Activated gamma-delta T cell treated with Interleukin-2 at 50 U/mL for 16 hours (primary cell): ENCODE data around the gene ZNF423.

Experiments
- DNase-seq: peaks from one replicate; pipeline ENCODE4 v3.0.0-alpha.2; 2020

The ZNF423 gene

DNA sequence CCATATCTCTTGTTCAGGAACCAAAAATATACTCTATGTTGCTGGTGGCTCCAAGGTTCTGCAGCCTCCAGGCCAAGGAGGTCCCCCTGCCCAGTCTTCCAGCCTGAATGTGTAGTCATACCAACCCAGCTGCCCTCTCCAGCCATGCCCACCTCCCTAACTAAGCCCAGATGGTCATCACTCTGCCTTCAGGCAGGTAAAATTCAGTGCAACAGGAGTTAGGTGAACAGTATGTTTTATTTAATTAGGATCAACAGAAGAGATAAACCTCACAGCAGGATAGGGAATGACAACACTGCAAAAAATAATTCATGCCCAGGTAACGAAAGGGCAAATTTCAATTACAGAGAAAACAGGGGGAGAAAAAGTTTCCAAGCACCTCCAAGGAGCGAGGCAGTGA is 9.1 kb downstream of the ZNF423 start:
- DNase-seq = no peak

- no peak for DNase-seq
Measured at GRCh38 chr16:49844359-49844758, 11.6 kb downstream of the ZNF423 start.

- no peak for DNase-seq
Measured at GRCh38 chr16:49843758-49844157, 12.2 kb downstream of the ZNF423 start.

DNA sequence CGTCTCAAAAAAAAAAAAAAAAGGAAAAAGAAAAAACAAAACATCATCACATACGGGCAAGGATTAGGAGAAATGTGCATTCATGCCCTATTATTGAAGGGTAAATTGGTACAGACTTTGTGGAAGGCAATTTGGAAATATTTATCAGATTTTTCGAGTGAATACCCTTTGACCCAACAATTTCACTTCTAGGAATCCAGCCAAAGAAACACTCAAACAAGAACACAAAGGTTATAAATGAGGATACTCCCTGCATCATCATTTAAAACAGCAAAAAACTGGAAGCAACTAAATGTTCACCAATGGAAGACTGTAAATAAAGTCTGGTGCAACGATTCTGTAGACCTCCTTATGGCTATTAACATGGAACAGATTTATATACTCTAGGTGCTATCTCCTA is 12.9 kb downstream of the ZNF423 start:
- DNase-seq = no peak

- no peak for DNase-seq
Measured at GRCh38 chr16:49839017-49839825, 16.7 kb downstream of the ZNF423 start.

GRCh38 chr16:49838441-49839016 is 17.4 kb downstream of the ZNF423 start:
- no peak for DNase-seq

DNA sequence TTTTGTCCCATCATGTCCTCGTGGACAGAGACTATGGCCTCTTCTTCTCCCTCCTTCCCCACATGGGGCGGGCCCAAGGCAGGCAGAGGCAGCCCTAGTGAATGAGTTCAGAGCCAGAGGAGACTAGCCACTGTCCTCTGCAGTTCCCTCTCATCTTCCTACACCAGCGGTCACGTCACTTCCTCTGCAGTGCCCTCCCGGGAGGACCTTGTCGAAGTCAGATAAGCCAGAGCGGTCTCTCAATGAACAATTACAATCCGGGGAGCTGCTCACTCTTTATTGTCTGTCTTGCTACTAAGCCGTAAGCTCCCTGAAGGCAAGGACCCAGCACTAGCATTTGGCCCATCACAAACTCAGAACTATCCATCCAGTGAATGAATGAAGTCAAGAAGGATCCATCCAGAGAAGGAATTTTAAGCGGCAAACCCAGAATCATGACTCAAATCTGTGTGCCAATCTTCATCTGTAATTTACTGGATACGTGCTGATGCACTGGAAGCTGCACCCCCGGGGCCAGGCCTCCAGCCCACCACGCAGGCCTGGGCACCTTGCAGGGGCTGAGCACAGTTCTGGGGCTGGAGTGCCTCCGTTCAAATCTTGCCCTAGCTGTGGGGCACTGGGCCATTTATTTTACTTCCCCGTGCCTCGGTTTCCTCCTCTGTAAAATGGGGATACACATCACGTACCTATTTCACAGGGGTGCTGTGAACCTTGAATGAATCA is 18.1 kb downstream of the ZNF423 start:
- no peak for DNase-seq

DNA sequence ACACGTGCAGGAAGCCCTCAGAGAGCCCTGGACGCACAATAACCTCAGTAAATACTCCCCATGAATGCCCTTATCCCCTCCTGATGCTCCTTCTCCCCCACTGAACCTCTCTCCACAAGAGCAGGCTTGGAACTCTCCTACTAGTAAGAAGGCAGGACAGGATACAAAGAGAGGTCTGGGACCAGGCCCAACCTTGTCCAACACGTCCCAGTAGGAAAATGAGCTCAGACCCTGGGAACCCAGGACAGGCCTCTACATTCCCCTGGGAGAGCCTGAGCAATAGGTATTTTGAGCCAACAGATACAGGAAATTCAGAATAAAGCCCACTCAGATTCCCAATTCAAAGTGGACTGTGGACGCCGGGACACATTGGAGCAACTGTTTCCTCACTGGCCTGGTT is 19.2 kb downstream of the ZNF423 start:
- DNase-seq = no peak

DNA sequence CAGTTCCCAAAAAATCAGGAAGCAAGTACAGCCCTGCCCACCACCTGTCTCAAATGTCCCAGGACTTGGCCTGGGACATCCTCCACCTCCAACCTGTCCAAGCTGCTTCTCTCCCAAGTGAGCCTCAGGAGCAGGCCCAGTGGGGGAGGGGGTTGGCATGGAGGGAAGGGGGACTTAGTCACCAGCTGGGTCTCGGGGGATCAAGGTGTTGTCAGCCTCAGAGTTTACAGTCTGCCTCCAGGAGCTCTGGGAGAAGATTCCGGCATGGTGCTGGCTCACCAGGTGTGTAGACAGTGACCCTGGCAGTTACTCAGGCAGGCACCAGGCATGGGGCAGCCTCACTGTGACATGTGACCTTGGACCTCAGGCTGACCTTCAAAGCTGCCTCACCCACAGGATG is 19.7 kb downstream of the ZNF423 start:
- no peak for DNase-seq

- no peak for DNase-seq
Measured at GRCh38 chr16:49835161-49835777, 20.6 kb downstream of the ZNF423 start.

DNA sequence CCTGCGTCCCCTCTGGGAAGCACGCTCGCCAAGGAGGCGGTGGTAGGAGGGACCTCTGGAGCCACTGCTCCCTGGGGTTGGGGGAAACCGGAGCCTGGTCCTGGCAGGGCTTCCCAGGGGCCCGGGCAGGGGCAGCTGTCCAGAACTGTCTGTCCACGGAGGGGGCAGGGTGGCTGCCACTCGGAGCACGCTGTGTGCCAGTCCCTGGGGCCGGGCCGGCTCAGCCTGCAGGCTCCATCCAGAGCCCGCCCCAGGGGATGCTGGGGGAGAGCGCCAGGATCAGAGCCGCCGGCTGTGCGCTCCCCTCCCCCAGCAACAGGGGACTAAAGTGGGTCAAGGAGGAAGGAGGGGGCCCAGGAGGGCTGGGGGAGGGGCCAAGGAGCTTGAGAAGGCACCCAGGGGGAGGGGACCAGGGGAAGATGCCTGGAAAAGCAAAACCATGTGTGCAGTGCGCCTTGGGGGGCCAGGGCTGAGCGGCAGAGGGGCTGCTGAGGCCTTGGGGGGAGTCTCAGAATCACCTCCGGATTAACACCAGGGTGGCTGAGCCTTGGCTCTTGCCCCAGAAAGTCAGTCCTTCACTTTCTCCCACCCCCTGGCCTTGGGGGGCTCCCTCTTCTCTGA is 21.3 kb downstream of the ZNF423 start:
- DNase-seq = no peak

GRCh38 chr16:49833796-49834530 is 21.9 kb downstream of the ZNF423 start:
- DNase-seq = no peak

GRCh38 chr16:49833085-49833484 is 22.8 kb downstream of the ZNF423 start:
- DNase-seq = no peak

GRCh38 chr16:49832177-49832576 is 23.7 kb downstream of the ZNF423 start:
- DNase-seq = no peak

DNA sequence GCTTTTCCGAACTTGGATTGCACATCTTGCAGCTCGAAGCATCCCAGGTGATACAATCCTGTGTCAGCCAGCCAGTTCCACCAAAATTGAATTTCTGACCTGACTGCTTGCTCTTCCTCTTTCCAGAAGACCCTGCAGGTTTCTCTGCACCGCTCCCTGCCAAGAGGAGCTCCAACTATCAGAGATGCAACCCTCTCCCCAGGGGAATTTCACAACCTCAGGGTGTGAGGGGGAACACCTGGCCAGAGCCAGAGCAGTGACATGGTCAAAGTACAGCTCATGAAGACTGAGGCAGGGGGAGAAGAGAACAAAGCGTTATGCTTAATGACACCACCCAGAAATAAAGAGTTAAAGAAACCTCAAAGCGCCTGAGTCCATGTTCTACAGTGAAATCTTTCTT is 25.0 kb downstream of the ZNF423 start:
- no peak for DNase-seq

DNA sequence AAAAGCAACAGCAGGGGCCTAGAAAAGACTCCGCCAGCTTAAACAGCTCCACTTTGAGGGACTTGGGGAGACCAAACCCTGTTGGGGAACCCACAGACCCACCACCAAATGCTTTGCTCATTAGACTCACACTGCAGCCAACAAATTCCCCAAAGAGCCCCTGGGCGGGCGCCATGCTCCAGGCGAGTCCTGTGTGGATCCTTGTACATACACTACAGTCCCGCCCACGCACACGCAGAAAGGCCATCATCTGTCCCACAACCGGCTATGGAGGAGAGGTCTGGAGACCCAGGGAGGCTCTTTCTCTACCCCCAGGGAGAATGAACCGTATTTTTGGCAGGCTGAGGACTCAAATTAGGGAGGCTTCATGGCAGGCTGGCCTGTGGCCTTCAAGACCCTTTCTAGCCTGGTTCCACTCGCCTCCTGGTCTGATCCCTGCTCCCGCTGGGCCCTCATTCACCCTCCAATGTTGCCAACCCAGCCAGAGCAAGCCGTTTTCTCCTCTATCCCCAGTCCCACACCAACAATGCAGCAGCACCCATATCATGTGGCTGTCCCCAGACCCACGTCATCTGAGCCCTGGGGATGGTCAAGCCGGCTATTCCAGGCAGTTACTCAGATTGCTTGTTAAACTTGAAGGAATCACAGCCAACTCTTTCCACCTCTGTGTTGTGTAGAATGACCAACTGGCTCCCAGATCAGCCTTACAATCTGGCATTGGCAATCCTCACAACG is 27.2 kb downstream of the ZNF423 start:
- DNase-seq = no peak

GRCh38 chr16:49827805-49828438 is 28.0 kb downstream of the ZNF423 start:
- DNase-seq = no peak

DNA sequence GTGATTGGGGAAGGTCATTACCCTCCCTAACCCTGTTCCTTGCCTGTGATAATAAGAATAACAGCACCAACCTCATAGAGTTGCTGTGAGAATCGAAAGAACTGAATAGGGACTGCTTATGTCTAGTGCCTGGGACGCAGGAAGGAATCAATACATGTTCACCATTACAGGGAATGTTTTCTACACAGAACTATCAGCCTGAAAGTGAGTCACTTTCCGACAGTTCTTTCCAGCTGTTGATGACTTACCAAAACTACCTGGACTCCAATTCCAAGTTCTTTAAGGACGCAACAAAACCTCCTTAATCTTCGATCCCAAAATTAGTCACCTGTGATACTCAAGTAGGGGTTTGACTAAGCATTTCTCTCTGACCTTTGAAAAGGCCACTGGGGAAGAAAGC is 29.4 kb downstream of the ZNF423 start:
- DNase-seq = no peak

- DNase-seq = no peak
Measured at GRCh38 chr16:49825041-49825440, 30.9 kb downstream of the ZNF423 start.

DNA sequence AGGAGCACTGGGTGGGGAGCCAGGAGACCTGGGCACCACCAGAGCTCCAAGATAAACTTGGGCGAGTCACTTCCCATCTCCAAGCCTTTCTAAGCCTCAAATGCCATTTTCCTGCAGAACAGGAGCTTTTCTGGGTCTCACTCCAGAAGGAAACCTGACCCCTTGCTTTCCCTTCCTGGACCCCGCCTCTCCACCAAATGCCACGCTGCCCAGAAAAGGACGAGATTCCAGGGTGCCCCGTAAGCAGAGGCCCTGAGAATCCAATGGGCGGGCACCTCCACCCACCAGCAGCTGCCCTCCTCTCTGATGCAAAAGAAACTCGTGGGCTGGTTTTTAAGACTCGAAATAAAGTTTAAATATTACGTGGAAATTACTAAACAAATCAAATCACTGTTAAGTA is 31.3 kb downstream of the ZNF423 start:
- no peak for DNase-seq

DNA sequence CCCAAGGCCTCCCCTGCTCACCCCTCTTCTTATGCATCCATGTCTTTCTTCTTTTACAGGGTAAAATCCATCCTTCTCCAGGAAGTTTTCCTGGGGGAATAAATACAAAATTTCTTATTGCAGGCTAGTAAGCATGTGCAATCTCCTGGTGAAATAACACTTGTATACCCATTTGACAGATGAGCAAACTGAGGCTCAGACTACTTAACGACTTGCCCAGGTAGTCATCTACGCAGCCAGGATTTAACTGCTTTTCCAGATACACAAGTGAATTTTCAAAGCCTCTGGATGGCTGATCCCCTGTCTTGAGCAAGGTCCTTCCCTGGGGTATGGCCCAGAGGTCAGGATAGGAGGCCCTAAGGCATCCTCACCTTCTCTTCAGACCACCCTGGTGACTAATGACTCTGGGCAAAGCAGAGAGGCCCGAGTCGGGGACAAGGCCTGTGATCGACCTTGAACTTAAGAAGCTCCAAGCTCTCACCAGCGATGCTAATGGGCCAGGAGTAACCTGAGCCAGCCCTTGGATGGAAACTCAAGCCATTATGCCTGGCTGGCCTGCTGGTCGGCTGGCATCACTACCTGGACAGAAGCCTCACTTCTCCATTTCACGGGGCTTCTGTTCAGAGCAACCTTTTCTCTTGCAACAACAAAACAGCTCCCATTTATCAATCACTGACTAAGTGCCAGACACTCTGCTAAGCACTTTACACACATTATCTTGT is 33.1 kb downstream of the ZNF423 start:
- DNase-seq = no peak
